ENCODE data around the gene OVCA2. TPM values are rescaled to one million over a fixed set of nuclear protein-coding genes. Genes with fewer than 3 reads are reported as not detected.

Gene OVCA2
- polyA plus RNA-seq, 4 donors: 28.9 to 90.5 (median 73.0) TPM

GRCh38 chr17:1997289-1997926 lies 44.4 kb upstream of the OVCA2 start:
- FAIRE-seq: no peak
- DNase-seq: peak; percentile 80 to 81
- peaks cover 0 to 32% (median 0%) of the 10 kb centered on the region in 3 donors for H3K4me1 ChIP-seq (ENCODE audit: control insufficient read depth in 3 of 3, insufficient read depth in 2 of 3, low read depth in 1 of 3, low read length in 2 of 3)

GRCh38 chr17:1997927-1998742 lies 43.7 kb upstream of the OVCA2 start:
- peaks cover 0 to 2% (median 0%) of the 10 kb centered on the region in 3 donors for H3K27me3 ChIP-seq (ENCODE audit: control insufficient read depth in 3 of 3, insufficient read depth in 3 of 3, low read length in 3 of 3)
- H3K4me3 ChIP-seq (ENCODE audit: low read depth in 1 of 3, low read length in 3 of 3): peak overlapping the region; percentile 14 to 65 (median 56)
- peaks cover 0 to 32% (median 0%) of the 10 kb centered on the region in 3 donors for H3K4me1 ChIP-seq (ENCODE audit: control insufficient read depth in 3 of 3, insufficient read depth in 2 of 3, low read depth in 1 of 3, low read length in 2 of 3)
- 3 to 4% (median 4%) methylated on average over 63 to 92 of the region's 92 CpGs for WGBS, 3 donors
- peak overlapping the region; percentile 8 to 79 (median 59) for H3K27ac ChIP-seq (ENCODE audit: low read depth in 1 of 3, low read length in 2 of 3)
- no peaks in the 10 kb centered on the region for H3K9me3 ChIP-seq (ENCODE audit: control insufficient read depth in 2 of 2, insufficient read depth in 1 of 2, low read depth in 1 of 2, low read length in 1 of 2)
- peak; percentile 90 to 96 for DNase-seq
- no peak for FAIRE-seq
- peaks cover 0 to 29% (median 0%) of the 10 kb centered on the region in 3 donors for H3K36me3 ChIP-seq (ENCODE audit: control insufficient read depth in 3 of 3, insufficient read depth in 2 of 3, low read depth in 1 of 3, low read length in 3 of 3)

More at GRCh38 chr17:1997289-1997926, 44.4 kb upstream of the OVCA2 start:
- Histone ChIP-seq H3K27me3 (ENCODE audit: control insufficient read depth in 3 of 3, insufficient read depth in 3 of 3, low read length in 3 of 3) (peaks cover 0 to 2% (median 0%) of the 10 kb centered on the region in 3 donors), H3K27ac (ENCODE audit: low read depth in 1 of 3, low read length in 2 of 3) (peak overlapping the region in 2 of 3 donors; percentile 39 to 79), H3K9me3 (ENCODE audit: control insufficient read depth in 2 of 2, insufficient read depth in 1 of 2, low read depth in 1 of 2, low read length in 1 of 2) (no peaks in the 10 kb centered on the region), H3K36me3 (ENCODE audit: control insufficient read depth in 3 of 3, insufficient read depth in 2 of 3, low read depth in 1 of 3, low read length in 3 of 3) (peaks cover 0 to 22% (median 0%) of the 10 kb centered on the region in 3 donors), H3K4me3 (ENCODE audit: low read depth in 1 of 3, low read length in 3 of 3) (peak overlapping the region in 2 of 3 donors; percentile 56 to 65)
- 18 to 42% (median 22%) methylated on average over 19 to 22 of the region's 22 CpGs for WGBS, 3 donors

GRCh38 chr17:1999557-2000251 lies 42.1 kb upstream of the OVCA2 start:
- WGBS, 3 donors: 33 to 47% (median 37%) methylated on average over 13 of the region's 13 CpGs
- no peak for FAIRE-seq
- H3K27ac ChIP-seq (ENCODE audit: low read depth in 1 of 3, low read length in 2 of 3): peak overlapping the region; percentile 12 to 57 (median 49)
- H3K36me3 ChIP-seq (ENCODE audit: control insufficient read depth in 3 of 3, insufficient read depth in 2 of 3, low read depth in 1 of 3, low read length in 3 of 3): peaks cover 0 to 42% (median 0%) of the 10 kb centered on the region in 3 donors
- peak; percentile 82 to 86 for DNase-seq
- no peak overlapping the region for H3K4me3 ChIP-seq (ENCODE audit: low read depth in 1 of 3, low read length in 3 of 3)
- peaks cover 0 to 2% (median 0%) of the 10 kb centered on the region in 3 donors for H3K27me3 ChIP-seq (ENCODE audit: control insufficient read depth in 3 of 3, insufficient read depth in 3 of 3, low read length in 3 of 3)
- H3K9me3 ChIP-seq (ENCODE audit: control insufficient read depth in 2 of 2, insufficient read depth in 1 of 2, low read depth in 1 of 2, low read length in 1 of 2): no peaks in the 10 kb centered on the region
- peaks cover 0 to 37% (median 0%) of the 10 kb centered on the region in 3 donors for H3K4me1 ChIP-seq (ENCODE audit: control insufficient read depth in 3 of 3, insufficient read depth in 2 of 3, low read depth in 1 of 3, low read length in 2 of 3)

- H3K27me3 ChIP-seq (ENCODE audit: control insufficient read depth in 3 of 3, insufficient read depth in 3 of 3, low read length in 3 of 3): peaks cover 0 to 2% (median 0%) of the 10 kb centered on the region in 3 donors
- peaks cover 0 to 21% (median 0%) of the 10 kb centered on the region in 3 donors for H3K4me1 ChIP-seq (ENCODE audit: control insufficient read depth in 3 of 3, insufficient read depth in 2 of 3, low read depth in 1 of 3, low read length in 2 of 3)
- no peak overlapping the region for H3K27ac ChIP-seq (ENCODE audit: low read depth in 1 of 3, low read length in 2 of 3)
- no peak for DNase-seq
- H3K4me3 ChIP-seq (ENCODE audit: low read depth in 1 of 3, low read length in 3 of 3): no peak overlapping the region
- H3K36me3 ChIP-seq (ENCODE audit: control insufficient read depth in 3 of 3, insufficient read depth in 2 of 3, low read depth in 1 of 3, low read length in 3 of 3): peaks cover 0 to 65% (median 0%) of the 10 kb centered on the region in 3 donors
- no peak for FAIRE-seq
- H3K9me3 ChIP-seq (ENCODE audit: control insufficient read depth in 2 of 2, insufficient read depth in 1 of 2, low read depth in 1 of 2, low read length in 1 of 2): no peaks in the 10 kb centered on the region
- 82 to 89% (median 82%) methylated on average over 16 of the region's 16 CpGs for WGBS, 3 donors
Measured at GRCh38 chr17:2002767-2003329, 39.0 kb upstream of the OVCA2 start.

- H3K36me3 ChIP-seq (ENCODE audit: control insufficient read depth in 3 of 3, insufficient read depth in 2 of 3, low read depth in 1 of 3, low read length in 3 of 3): peaks cover 0 to 65% (median 0%) of the 10 kb centered on the region in 3 donors
- DNase-seq (no peak), FAIRE-seq (no peak)
- no peaks in the 10 kb centered on the region for H3K9me3 ChIP-seq (ENCODE audit: control insufficient read depth in 2 of 2, insufficient read depth in 1 of 2, low read depth in 1 of 2, low read length in 1 of 2)
- peaks cover 0 to 21% (median 0%) of the 10 kb centered on the region in 3 donors for H3K4me1 ChIP-seq (ENCODE audit: control insufficient read depth in 3 of 3, insufficient read depth in 2 of 3, low read depth in 1 of 3, low read length in 2 of 3)
- H3K27me3 ChIP-seq (ENCODE audit: control insufficient read depth in 3 of 3, insufficient read depth in 3 of 3, low read length in 3 of 3): peaks cover 0 to 2% (median 0%) of the 10 kb centered on the region in 3 donors
- 93 to 94% (median 93%) methylated on average over 13 of the region's 13 CpGs for WGBS, 3 donors
- no peak overlapping the region for H3K27ac ChIP-seq (ENCODE audit: low read depth in 1 of 3, low read length in 2 of 3)
- no peak overlapping the region for H3K4me3 ChIP-seq (ENCODE audit: low read depth in 1 of 3, low read length in 3 of 3)
Measured at GRCh38 chr17:2003525-2003924, 38.3 kb upstream of the OVCA2 start.

GRCh38 chr17:2004435-2004952 lies 37.3 kb upstream of the OVCA2 start:
- no peaks in the 10 kb centered on the region for H3K27me3 ChIP-seq (ENCODE audit: control insufficient read depth in 3 of 3, insufficient read depth in 3 of 3, low read length in 3 of 3)
- peak in 1 of 2 donors; percentile 19 for DNase-seq
- peaks cover 0 to 64% (median 0%) of the 10 kb centered on the region in 3 donors for H3K36me3 ChIP-seq (ENCODE audit: control insufficient read depth in 3 of 3, insufficient read depth in 2 of 3, low read depth in 1 of 3, low read length in 3 of 3)
- H3K4me3 ChIP-seq (ENCODE audit: low read depth in 1 of 3, low read length in 3 of 3): no peak overlapping the region
- no peak overlapping the region for H3K27ac ChIP-seq (ENCODE audit: low read depth in 1 of 3, low read length in 2 of 3)
- H3K9me3 ChIP-seq (ENCODE audit: control insufficient read depth in 2 of 2, insufficient read depth in 1 of 2, low read depth in 1 of 2, low read length in 1 of 2): no peaks in the 10 kb centered on the region
- H3K4me1 ChIP-seq (ENCODE audit: control insufficient read depth in 3 of 3, insufficient read depth in 2 of 3, low read depth in 1 of 3, low read length in 2 of 3): peaks cover 0 to 12% (median 0%) of the 10 kb centered on the region in 3 donors
- no peak for FAIRE-seq
- WGBS, 3 donors: 69 to 77% (median 73%) methylated on average over 12 of the region's 12 CpGs

- peaks cover 0 to 2% (median 0%) of the 10 kb centered on the region in 3 donors for H3K27me3 ChIP-seq (ENCODE audit: control insufficient read depth in 3 of 3, insufficient read depth in 3 of 3, low read length in 3 of 3)
- peak; percentile 68 for DNase-seq
- H3K4me3 ChIP-seq (ENCODE audit: low read depth in 1 of 3, low read length in 3 of 3): no peak overlapping the region
- WGBS, 3 donors: 69 to 78% (median 74%) methylated on average over 15 of the region's 15 CpGs
- H3K27ac ChIP-seq (ENCODE audit: low read depth in 1 of 3, low read length in 2 of 3): no peak overlapping the region
- H3K4me1 ChIP-seq (ENCODE audit: control insufficient read depth in 3 of 3, insufficient read depth in 2 of 3, low read depth in 1 of 3, low read length in 2 of 3): peaks cover 0 to 8% (median 0%) of the 10 kb centered on the region in 3 donors
- no peaks in the 10 kb centered on the region for H3K9me3 ChIP-seq (ENCODE audit: control insufficient read depth in 2 of 2, insufficient read depth in 1 of 2, low read depth in 1 of 2, low read length in 1 of 2)
- FAIRE-seq: no peak
- H3K36me3 ChIP-seq (ENCODE audit: control insufficient read depth in 3 of 3, insufficient read depth in 2 of 3, low read depth in 1 of 3, low read length in 3 of 3): peaks cover 0 to 35% (median 0%) of the 10 kb centered on the region in 3 donors
Measured at GRCh38 chr17:2008332-2009126, 33.3 kb upstream of the OVCA2 start.

Data from small intestine (tissue), 7 donors.